Stimulated activated CD4-positive, alpha-beta T cell treated with anti-CD3 and anti-CD28 coated beads, TNF-alpha, amount 100 ng/mL, for 4 hours (primary cell): ENCODE data around the gene DCAF17.

Source experiments
- DNase-seq, 3 experiments: peaks; one replicate each; pipeline ENCODE4 v3.0.0-alpha.2; 2020; ENCODE audit warnings: low read depth in 3 of 3

Gene DCAF17

DNA sequence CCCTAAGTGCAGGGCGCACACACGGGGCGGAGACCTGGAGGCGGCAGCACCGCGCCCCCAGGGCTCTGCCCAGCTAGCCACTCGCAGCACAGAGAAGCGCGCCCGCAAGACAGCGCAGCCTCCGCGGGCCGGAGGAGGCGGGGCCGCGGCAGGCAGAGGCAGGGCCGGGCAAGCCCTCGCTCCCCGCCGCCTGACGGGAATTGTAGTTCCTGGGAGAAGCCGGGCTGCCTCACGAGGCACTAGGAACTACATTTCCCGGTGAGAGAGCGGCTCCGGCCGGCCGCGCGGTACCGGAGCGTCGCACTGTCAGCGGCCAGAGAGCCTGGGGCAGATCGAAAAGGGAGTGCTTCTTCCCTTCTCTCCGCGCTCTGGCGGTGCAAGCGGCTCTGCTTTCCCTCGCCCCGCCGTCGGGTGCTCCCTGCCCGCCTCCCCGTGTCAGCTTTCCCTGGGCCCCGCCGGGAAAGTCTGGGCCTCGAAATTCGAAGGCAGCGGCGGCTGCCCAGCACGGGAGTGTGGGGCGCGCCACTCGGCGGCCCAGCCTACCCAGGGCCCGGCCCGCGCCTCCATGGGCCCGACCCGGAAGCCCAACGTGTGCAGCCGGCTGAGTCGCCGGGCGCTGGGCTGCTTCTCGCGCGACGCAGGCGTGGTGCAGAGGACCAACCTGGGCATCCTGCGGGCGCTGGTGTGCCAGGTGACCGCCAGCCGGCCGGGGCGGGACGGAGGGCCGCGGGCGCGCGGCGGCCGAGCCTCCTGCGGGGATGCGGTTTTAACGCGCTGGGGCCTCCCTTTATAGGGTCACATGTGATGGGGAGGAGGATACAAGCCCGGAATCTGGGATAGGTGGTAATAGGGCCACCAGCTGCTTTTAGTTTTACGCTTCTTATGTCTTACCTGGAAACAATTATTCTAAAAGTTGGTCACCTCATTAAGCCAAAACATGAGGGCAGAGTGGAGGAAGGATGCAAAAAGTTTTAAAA, at the start of gene DCAF17:
DCAF17 (plus strand) TSS at position 214 of the 977 bp plus-strand sequence; CDS start at position 566, 352 bp downstream.
- peak; percentile 82 to 91 (median 84) for DNase-seq

- no peak for DNase-seq
These were observed 47.4 kb upstream of the DCAF17 start for GRCh38 chr2:171386627-171387026.

DNA sequence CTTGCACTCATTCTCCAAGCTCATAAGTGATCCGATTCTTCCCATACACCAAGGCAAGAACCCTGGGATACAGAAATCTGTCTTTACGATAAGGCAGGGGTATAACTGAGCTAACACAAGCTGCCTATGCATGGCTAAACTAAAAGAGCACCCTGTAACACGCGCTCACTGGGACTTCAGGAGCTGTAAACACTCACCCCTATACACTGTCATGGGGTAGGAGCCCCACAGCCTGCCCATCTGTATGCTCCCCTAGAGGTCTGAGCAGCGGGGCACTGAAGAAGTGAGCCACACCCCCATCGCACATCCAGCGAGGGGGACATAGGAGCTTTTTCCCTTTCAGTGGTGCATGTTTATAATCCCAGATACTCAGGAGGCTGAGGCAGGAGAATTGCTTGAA, 47.0 kb upstream of the DCAF17 start:
- no peak for DNase-seq

- no peak for DNase-seq
These were observed 44.7 kb upstream of the DCAF17 start for GRCh38 chr2:171389325-171389724.

DNA sequence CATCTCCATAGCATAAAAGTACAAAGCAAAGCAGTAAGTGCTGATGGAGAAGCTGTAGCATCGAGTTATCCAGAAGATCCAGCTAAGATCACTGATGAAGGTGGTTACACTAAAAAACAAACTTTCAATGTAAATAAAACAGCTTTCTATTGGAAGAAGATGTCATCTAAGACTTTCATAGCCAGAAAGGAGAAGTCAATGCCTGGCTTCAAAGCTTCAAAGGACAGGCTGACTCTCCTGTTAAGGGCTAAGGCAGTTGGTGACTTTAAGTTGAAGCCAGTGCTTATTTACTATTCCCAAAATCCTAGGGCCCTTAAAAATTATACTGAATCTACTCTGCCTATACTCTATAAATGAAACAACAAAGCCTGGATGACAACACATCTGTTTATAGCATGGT, 44.2 kb upstream of the DCAF17 start:
- DNase-seq: no peak

- DNase-seq: no peak
These were observed 43.0 kb upstream of the DCAF17 start for GRCh38 chr2:171390941-171391516.

- DNase-seq: no peak
These were observed 42.5 kb upstream of the DCAF17 start for GRCh38 chr2:171391532-171391931.

DNA sequence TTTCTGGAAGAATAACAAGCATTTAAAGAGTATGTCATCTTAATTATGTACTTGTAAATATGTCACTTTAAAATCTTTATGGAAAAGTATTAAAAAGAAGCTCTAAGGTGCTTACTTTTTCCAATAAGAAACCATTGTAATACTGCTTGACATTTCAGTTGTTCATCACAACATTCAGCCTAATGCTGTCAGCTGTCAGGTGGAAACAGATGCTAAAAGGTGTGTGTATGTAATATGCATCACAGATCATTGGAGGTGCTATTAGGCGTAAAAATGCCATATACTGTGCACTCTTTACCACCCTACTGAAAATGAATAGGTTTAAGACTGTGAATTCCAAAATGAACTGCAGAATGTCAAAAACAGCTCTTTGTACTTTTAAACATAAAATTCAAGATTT, 40.5 kb upstream of the DCAF17 start:
- DNase-seq: no peak

DNA sequence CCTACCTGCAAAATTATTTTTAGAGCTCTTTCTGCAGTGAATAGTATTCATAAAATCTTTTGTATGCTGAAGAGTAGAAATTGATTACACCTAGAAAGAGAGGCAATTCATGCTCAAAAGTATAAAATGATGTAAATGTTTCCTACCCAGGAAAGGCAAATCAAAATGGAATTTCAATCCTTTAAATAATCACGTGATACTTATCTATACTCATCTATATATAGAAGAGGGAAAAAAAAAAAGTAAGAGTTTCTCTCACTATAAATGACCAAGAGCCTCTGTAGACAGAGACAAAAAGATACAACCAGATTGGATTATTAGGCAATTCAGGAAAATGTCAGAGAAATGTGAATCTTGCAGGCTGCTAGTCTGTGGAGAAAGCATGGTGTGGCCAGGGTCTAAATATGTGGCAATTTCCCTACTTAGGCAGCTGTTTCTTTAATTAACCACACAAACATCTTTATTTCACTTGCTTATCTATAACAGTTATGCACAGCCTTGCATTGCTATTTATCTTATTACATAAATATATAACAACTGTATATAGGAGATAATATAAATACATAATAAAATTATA, 39.8 kb upstream of the DCAF17 start:
- no peak for DNase-seq

- DNase-seq: no peak
These were observed 34.7 kb upstream of the DCAF17 start for GRCh38 chr2:171399292-171399691.

GRCh38 chr2:171400395-171400794, 33.6 kb upstream of the DCAF17 start:
- no peak for DNase-seq

- no peak for DNase-seq
These were observed 32.1 kb upstream of the DCAF17 start for GRCh38 chr2:171401947-171402346.

- DNase-seq: no peak
These were observed 31.0 kb upstream of the DCAF17 start for GRCh38 chr2:171402906-171403580.

GRCh38 chr2:171404261-171404660, 29.8 kb upstream of the DCAF17 start:
- no peak for DNase-seq

- DNase-seq: no peak
These were observed 29.3 kb upstream of the DCAF17 start for GRCh38 chr2:171404719-171405118.

DNA sequence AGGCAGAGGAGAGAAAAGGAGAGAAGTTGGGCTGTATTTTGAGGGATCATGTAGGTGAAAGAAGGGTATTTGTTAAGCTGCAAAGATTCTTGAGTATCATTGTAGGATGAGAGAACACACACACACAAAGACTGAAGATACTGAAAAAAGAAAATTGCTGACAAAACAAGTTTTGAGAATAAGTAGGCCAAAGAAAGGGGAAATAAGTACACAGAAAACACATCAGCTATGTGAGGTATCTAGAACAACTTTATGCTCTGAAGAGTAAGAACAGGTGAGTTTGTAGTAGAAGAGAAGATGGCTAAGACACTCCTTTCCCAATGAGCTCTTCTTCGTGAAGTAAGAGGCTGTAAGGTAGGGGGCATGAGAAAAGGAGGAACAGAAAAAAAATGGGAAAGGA, 28.5 kb upstream of the DCAF17 start:
- no peak for DNase-seq

GRCh38 chr2:171406044-171406443, 28.0 kb upstream of the DCAF17 start:
- DNase-seq: no peak

DNA sequence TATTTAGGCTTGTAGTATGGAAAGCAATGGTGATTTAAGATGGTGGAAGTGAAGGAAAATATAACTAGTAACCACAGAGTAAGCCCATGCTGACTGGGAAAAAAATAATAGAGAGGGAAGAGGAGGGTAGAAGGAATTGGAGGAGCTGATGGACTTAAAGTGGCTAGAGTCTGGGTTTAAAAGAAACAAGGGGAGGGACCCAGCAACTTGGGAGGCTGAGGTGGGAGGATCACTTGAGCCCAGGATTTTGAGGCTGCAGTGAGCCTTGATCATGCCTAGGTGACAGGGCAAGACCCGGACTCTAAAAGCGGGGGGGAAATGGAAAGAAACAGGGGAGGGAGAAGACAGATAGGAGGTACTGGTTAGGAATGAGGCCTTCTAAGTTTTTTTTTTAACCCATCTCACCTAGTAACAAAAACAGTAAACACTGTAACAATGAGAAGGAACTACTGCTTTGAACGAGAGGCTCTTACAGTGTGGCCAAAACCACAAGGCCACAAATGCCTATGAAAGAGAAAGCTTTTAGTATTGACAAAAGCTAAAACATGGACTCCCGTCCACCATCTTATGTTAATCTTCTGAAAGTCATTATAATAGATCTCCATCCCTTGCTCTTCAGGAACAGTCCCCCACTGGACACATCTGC, 26.9 kb upstream of the DCAF17 start:
- DNase-seq: no peak

DNA sequence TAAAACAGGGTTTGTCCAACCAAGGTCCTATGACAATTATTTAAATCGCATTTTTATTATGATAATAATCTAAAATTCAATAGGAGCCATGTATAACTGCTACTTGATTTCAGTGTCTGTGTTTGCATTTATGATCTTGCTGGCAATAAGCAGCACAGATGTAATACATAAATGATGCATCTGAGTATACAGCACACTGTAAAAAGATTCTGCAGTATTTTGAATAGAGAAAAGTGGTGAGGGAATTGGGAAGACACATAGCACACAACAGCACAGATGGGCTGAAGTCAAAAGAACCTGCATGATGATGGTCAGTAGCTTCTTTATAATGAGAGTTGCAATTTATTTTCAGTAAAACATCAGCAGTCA, 26.4 kb upstream of the DCAF17 start:
- no peak for DNase-seq

DNA sequence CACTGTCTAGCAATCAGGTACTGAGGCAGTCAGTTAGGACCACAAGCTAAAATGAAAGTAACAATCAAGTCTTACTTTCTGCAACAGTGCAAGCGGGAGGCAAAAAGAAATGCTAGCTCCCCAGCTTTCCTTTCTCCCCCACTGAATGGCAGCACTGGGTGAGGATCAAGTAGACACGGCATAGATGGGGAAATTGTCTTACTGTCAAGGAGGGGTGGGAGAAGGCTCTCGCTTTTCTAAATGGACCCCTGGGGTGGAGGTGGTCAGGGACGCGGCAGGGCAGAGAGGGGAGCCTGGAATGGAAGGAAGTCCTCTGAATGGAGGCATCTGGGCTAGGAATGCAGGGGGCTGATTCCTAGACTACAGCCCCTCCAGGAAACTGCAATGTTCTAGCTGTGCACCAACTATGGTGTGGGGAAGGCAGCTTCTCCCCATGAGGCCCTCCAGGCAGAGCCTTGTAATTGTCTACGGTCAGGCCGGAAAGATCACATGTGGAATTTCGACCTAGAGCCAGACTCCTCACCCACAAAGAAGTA, 24.5 kb upstream of the DCAF17 start:
- no peak for DNase-seq

DNA sequence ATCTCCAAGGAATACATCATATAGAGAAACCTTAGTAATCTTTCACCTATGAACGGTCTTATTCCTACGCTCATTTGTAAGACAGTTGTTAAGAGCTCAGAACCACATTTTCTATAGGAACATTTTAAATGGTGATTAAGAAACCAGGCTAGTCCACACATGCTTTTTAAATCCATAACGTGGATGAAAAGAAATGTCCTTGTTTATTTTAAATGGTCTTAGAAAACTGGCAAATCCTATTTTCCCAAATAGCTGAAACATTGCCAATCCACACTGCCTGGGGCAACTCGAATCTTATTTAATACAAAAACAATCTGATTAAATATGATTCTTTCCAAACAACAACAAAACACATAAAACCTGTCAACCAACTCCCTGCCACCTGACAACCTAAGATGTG, 23.9 kb upstream of the DCAF17 start:
- no peak for DNase-seq

- DNase-seq: no peak
These were observed 23.4 kb upstream of the DCAF17 start for GRCh38 chr2:171410624-171411023.
